HCT116 (cell line): ENCODE data around the gene GNMT.

ENCODE experiments used
- CEBPB ChIP-seq: IDR thresholded peaks from 2 replicates; pipeline ENCODE4 v1.6.1; 2012; ENCODE audit warnings: low read depth
- CTCF ChIP-seq, 3 experiments: fragments of 200-600 bp in 1 of 3; sonication (generic) in 1 of 3; IDR thresholded peaks in 2 of 3; conservative IDR thresholded peaks in 1 of 3; 2 replicates each; pipeline ENCODE4 v1.5.1; 2012 to 2017; ENCODE audit warnings: low read depth in 2 of 3, low read length in 2 of 3, antibody characterized with exemption in 1 of 3, borderline replicate concordance in 1 of 3, control low read depth in 1 of 3, mild to moderate bottlenecking in 1 of 3, mixed read lengths in 1 of 3, mixed run types in 1 of 3, moderate library complexity in 1 of 3; ENCODE audit not compliant: insufficient read depth in 1 of 3
- EZH2 ChIP-seq: fragments of 200-600 bp; sonication (generic); IDR thresholded peaks from 2 replicates; pipeline ENCODE4 v1.6.1; 2017; ENCODE audit warnings: antibody characterized with exemption, mixed run types
- POLR2A ChIP-seq: IDR thresholded peaks from 2 replicates; pipeline ENCODE4 v1.7.0; 2011; ENCODE audit warnings: borderline replicate concordance; ENCODE audit not compliant: insufficient read depth, insufficient read length; ENCODE audit errors: extremely low read depth
- POLR2AphosphoS5 ChIP-seq: IDR thresholded peaks from 2 replicates; pipeline ENCODE4 v1.6.1; 2011; ENCODE audit warnings: mild to moderate bottlenecking, low read depth, low read length, moderate library complexity
- REST ChIP-seq: IDR thresholded peaks from 2 replicates; pipeline ENCODE4 v1.6.1; 2012; ENCODE audit warnings: low read depth
- ZBTB33 ChIP-seq: IDR thresholded peaks from 2 replicates; pipeline ENCODE4 v1.6.1; 2011; ENCODE audit warnings: mild to moderate bottlenecking, low read length, moderate library complexity; ENCODE audit not compliant: insufficient replicate concordance; ENCODE audit errors: extremely low read depth

DNA sequence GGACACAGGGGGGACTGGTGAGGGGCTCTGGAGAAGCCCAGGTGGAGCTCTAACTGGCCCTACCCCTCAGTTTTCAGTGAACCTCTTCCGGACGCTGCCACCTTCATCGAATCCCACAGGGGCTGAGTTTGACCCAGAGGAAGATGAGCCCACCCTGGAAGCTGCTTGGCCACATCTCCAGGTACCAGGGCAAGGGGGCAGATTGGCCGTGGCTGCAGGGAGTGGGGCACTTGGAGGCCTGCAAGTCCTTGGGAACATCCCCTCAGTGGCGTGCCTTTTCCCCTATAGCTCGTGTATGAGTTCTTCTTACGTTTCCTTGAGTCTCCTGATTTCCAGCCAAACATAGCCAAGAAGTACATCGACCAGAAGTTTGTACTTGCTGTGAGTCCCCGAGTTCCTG, 46.6 kb downstream of the GNMT start:
- TF ChIP-seq POLR2A (no peak), CTCF (IDR thresholded peaks at IDR 0.05 in 2 of 3, conservative IDR thresholded peaks at IDR 0.05 in 1 of 3; ENCODE audit: borderline replicate concordance in 1 of 3, insufficient read depth in 1 of 3, low read depth in 2 of 3, low read length in 2 of 3) (no peak), EZH2 (no peak), POLR2AphosphoS5 (no peak), REST (no peak), CEBPB (no peak), ZBTB33 (no peak)
